ENCODE measurements around the gene MTA1.

The MTA1 gene

DNA sequence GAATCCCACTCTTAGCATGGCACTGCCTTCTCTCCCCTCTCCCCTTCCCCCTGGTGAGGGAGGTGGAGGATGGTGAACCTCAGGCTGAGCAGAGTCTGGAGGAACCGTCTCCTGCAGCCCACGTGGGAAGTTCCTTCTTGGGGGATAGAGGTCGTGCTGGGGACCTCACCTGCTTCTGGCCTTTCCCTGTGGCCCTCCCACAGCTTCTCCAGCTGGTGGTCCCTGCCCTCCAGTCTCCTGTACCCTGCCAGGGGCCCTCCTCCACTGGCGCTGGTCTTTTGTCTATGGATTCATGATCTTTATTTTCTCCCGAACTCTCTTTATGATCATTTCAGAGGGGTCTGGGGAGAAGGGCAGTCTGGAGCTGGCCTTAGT is 9.0 kb upstream of the MTA1 start:
- no peak for DNase-seq (ENCODE audit: low read depth in 2 of 2)

DNA sequence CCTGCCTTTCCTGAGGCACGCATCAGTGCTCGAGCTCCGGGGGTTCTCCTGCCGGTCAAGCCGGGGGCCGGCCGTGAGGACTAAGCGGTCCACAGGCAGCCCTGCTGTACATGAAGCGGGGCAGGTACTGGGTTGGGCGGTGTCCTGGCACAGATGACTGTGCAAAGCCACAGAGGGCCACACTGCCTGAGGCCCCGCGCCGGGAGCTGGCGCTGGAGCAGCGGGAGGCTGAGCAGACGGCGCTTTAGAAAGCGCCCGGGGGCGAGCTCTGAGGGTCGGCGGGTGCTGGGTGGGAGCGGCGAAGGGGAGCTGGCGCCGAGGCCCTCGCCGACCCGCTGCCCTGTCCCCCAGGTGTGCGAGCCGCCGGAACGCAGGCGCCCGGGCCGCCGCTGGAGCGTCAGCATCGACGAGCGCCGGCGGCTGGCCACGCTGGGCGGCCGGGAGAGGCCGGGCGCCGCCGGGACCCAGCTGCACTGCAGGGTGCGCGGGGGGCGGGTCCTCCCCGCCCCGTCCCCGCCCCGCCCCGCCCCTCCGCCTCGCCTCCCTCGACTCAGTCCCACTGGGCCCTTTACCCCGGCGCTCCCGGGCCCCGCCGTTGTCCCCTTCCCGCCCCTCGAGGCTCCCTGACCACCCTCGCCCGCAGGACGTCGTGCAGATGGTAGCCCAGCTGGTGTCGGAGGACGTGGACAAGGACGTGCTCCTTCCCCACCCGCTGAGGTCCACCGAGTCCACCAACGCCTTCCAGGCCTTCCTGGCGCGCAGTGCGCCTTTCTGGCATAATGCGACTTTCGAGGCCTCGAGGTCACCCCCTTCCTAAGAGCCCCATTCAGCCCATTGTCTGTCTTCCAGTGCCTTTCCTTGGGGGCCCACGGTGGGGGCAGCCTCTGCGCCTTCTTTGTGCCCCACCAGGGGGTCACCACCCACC is 8.3 kb upstream of the MTA1 start:
- no peak for DNase-seq (ENCODE audit: low read depth in 2 of 2)

DNA sequence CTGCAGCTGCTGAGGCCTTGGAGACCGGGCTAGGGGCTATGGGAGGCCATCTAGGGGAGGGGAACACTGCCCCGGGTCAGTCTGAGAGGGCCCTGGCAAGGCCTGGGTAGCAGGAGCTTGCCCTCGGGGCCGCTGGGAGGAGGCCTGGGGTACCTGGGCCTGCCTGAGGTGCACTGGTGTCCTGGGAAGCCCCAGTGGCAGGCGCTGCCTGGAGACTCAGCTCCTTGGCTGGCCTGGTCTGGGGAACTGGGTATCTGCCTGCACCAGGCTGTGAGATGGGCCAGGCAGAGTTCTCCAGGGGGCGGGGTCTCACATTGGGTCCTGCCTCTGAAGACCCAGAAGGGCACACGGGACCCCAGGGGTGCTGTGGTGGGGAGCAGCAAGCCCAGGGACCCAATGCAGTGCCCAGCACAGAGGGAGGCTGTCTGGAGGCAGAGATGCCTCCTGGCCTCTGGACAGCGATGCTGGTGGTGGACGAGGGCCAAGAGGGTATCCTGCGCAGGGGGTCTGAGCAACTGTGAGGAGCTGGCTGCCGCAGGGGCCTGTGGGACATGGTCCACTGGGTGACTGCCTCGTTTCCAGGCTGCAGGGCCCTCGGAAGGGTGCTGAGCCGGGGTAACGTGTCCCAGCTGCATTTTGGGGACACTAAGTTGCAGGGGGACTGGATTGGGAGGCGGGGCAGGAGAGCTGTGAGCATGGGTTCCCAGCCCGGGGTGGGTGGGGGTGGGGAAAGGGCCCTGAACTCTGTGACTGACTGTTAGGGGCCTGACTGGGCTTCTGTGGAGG is 7.4 kb upstream of the MTA1 start:
- DNase-seq (ENCODE audit: low read depth in 2 of 2), result no peak

DNA sequence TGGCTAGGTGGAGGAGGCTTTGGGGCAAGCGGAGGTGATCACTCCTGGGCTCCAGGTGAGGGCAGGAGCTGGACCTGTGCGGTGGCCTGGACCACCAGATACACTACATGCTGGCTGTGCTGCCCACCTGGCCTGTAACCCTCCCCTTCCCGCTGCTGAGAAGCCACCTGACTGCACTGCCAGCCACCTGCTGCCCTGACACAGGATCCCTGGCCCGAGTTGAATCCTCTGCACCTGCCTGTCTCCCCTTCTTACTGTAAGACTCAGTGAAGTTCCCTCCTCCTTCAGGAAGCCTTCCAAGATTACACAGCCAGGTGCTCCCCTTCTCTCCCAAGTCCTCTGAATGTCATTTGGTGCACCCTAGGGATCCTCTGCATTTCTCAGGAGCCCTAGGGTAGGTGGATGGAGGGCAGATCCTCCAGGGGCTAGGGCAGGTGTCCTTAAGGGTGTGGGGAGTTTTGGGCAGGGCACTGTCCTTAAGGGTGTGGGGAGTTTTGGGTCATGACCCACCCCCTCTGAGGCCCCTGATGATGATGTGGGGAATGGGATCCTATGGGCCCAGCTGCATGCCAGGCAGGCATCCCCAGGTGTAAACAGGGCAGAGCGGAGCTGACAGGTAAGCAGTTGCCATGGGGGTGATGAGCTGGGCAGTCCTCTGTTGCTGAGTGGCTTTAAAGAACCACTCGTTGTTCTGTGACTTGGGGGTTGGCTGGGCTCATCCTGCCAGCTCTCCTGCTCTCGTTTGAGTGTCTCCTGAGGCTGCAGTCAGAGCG is 6.7 kb upstream of the MTA1 start:
- DNase-seq (ENCODE audit: low read depth in 2 of 2), result no peak

GRCh38 chr14:105413544-105413886 is 6.1 kb upstream of the MTA1 start:
- no peak for DNase-seq (ENCODE audit: low read depth in 2 of 2)

DNA sequence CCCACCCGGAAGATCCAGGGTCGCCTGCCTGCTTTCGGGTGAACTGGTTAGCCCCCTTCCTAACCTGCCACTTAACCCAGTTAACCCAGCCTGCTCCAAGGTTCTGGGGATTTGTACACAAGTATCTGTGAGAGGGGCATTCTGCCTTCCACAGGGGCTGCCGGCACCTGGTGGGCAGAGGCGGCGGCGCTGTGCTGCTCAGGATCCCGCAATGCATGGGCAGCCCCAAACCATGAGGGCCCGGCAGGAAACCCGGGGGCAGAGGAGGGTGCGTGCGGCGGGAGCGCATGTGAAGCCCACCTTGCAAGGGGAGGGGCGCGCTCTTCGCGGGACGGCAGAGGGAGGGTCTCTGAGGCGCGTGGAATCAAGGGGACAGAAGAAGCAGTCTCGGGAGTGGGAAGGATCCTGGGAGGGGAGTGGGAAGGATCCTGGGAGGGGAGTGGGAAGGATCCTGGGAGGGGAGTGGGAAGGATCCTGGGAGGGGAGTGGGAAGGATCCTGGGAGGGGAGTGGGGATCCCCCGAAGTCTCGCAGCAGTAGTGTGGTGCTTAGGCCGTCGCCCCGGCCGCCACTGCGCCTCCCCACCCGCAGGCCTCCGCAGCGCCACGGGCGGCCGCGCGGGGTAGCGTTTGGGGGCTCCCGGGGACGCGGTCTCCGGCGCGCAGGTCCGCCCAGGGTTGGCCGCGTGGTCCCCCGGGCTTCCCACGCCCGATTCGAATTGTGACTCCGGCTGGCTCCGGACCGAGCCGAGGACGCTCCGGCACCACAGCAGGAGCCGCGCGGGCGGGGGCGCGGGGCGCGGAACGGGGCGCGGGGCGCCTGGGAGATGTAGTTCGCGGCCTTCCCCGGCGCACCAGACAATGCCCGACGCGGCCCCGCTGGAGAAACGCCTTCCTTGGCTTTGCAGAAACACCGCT is 4.9 kb upstream of the MTA1 start:
- DNase-seq (ENCODE audit: low read depth in 2 of 2), result peak; percentile 54 to 58

GRCh38 chr14:105415481-105416428 is 3.9 kb upstream of the MTA1 start:
- no peak for DNase-seq (ENCODE audit: low read depth in 2 of 2)

DNA sequence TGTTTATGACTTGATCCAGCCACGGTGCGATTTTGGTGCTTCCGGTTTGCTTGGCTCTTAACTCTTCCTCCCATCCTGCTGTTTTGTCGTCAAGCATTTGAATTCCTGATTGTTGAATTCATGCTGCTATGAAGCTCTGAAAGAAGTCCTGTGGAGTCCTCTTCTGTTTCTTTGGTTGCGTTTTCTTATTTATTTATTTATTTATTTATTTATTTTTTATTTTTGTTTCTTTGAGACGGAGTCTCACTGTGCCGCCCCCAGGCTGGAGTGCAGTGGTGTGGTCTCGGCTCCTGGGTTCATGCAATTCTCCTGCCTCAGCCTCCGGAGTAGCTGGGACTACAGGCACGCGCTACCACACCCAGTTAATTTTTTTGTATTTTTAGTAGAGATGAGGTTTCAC is 3.0 kb upstream of the MTA1 start:
- no peak for DNase-seq (ENCODE audit: low read depth in 2 of 2)

DNA sequence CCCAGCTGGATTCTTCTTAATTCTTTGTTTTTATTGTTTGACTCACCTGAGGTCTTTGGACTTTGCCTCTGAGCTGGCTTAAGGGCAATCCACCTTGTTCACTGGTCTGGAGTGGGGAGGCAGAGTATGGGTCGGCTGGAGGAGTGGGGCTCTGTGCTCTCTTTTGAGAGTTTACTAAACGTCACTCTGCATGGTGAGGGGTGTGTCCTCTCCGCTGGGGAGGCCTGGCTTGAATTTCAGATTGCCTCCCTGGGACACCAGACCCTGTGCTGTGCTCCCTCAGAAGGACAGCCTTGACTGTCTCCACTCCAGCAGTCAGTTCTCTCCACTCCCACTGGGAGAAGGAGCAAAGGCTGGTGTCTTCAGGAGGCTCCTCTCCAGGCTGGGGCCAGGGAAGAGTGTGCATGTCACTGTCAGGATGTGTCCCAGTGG is 1.9 kb upstream of the MTA1 start:
- DNase-seq (ENCODE audit: low read depth in 2 of 2), result no peak

DNA sequence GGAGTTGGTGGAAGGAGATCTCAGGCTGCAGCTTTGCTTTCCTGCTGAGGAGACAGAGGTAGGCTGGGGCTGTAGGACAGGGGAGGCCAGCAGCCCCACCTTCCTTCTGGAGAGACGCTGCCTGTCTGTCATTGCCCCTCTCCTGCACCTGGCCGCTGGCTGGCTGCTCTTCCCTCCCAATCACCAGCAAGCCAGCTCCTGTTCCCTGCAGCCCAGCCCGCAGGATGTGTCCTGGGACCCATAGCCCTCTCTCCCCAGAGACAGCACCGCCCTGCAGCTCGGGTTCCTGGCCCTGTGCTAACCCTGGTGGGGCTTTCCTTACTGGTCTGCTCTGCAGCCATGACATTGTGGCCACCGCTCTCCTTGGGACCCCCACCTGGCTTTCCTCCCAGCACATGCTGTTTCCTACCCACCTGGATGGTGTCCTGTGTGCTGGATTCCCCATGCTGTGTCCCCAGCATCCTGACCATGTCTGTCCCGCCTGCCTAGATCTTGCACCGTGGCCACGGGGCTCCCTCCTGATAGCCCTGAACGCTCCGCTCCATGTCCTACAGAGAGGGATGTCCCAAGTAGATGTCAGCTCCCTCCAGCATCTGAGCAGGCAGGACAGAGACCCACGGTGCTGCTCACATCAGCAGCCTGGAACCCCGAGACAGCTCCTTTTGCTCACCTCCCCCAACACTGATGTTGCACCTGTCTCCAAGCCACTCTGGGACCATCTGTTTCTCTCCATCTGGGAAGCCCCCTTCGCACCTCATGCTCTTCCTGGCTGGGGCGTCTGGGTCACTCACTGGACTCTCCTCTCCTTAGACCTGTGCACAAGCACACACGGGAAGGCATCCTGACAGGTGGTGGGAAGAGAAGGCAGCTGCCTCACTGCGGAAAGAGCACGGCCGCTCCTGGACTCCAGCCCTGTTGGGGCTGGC is 1.1 kb upstream of the MTA1 start:
- DNase-seq (ENCODE audit: low read depth in 2 of 2), result no peak

DNA sequence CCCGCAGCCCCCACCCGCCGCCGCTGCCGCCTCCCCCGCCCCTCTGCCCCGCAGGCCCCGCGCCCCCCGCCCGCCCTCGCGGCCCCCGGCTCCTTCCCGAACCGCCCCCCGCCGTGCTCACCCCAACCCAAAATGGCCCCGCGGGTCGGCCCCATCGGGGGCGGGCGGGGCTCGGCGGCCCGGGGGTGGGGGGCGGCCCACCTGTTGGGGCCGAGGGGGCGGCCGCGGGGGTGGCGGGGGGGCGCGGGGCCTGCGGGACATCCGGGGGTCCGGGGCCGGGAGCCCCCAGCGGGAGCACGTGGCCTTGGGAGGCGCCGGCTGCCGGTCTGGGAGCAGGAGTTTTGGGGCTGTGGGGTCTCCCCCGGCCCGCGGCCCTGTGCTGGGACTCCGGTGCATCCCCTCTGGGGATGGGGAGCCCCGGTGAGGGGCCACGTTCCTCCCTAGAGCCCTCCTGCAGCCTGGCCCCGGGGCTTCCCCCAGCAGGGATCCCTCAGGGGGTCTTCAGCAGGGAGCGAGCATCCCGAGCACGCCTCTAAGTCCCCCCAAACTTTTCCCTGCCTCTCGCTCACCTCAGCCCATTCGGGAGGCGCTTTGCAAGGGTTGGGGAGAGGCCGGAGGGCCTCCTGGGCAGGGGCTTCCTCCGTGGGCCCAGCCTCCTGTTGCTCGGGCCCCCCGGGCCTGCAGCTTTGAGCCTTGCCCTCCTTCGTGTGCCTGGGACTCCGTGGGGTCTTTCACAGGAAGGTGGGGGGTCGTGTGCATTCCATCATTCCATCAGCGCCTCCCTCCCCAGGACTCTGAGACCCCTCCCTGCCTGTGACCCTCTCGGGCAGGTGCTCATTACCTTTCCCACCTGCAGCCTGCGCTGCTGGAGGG is 710 bp downstream of the MTA1 start:
- DNase-seq (ENCODE audit: low read depth in 2 of 2), result no peak

DNA sequence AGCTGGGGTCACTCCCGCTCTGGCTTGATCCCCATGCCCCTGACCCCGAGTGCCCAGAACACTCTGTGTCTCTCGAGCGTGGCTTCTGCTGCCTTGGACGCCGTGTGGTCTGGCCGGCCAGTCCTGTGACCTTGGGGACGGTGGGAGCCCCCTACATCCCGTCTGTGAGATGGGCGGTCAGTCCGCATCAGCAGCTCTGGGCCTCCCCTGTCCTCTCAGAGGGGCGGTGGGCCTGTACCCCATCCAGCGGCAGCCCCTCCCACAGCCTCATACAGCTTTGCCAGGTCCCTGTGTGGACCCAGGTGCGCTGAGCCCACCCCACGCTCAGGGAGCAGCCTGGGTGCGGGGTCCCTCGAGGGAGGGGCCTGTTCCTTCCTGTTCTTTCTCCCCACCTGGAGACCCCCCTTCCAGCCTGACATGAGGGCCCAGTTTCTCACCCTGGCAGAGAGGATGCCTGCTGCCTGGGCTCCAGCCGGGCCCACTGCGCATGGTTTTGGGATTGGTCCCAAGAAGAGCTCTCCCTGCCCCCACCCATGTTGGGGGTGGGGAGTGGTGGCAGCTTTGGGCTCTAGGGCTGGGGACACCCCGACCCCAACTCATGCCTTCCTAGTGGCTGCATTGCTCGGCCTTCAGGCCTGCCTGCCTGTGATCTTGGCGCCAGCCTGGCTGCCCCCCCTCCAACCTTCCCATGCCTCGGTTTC is 1.5 kb downstream of the MTA1 start:
- no peak for DNase-seq (ENCODE audit: low read depth in 2 of 2)

GRCh38 chr14:105421723-105422615 is 2.3 kb downstream of the MTA1 start:
- DNase-seq (ENCODE audit: low read depth in 2 of 2), result no peak

GRCh38 chr14:105422695-105423487 is 3.3 kb downstream of the MTA1 start:
- DNase-seq (ENCODE audit: low read depth in 2 of 2), result no peak

DNA sequence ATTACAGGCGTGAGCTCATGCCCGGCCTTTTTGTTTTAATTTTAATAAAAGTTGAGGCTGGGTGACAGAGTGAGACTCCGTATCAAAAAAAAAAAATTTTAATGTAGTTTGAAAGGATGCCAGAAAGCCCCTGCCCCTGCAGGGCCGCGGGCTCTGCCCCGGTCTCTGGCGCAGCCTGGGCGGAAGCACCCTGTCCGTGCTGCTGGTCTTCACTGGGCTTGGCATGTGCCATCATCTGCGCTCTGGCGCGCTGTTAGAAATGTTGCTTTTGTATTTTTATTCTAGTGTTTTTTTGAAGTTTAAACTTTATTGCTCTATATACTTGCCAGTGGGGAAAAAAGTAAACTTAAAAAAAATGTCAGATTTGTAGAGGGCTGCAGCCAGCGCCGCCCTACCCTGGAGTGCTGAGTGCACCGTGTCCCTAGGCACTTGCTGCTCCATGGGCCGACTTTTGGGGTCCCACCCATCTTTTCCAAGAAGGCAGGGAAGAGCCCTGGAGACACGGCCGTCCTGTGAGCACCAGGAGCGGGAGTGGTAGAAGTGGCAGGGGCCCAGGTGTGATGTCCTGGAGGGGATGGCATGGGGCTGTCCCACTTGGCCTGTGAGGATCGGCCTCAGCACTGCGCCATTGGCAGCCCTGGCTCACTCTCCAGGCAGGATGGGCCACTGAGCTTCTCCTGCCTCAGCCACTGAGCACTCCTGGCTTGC is 4.0 kb downstream of the MTA1 start:
- no peak for DNase-seq (ENCODE audit: low read depth in 2 of 2)

All from stimulated activated CD4-positive, alpha-beta T cell treated with anti-CD3 and anti-CD28 coated beads, Interleukin-12 subunit alpha, Interleukin-12 subunit beta, amount 100 ng/mL, for 24 hours (primary cell).